ENCODE results near the gene C10orf67. TPM values are rescaled to one million over a fixed set of nuclear protein-coding genes. Genes with fewer than 3 reads are reported as not detected.

C10orf67 gene
- total RNA-seq, 1 experiment from 2014 or later = not detected

DNA sequence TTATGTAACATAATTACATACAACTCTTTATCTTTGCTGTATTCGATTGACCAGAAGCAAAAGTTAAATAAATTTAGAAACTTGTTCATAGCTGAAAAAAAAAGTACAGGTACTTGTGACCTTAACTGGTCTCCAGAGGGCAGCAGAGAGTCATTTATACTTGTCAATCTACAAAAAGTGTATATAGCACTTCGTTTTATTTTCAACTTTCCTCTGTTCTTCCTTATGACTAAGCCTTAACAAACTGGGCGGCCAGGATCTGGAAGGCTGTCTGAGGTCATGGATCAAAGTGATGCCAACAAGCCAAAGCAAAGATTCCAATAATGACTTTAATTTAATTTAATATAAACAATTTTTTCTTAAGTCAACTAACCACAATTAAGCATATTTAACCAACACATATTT is 29.8 kb downstream of the C10orf67 start:
- CTCF ChIA-PET = interaction anchor here (0.7 to 3.0 kb wide), 17 partner anchors 10 to 387 kb away, joined by 3 to 27 read pairs (median 4); no protein-coding TSS in a partner anchor
- intact Hi-C loops (cut with micrococcal nuclease) = loop anchor here (1.0 to 10.0 kb wide), 5 partner anchors 158 to 1200 kb away; no protein-coding TSS in a partner anchor
- H3K27ac ChIP-seq (ENCODE audit: low read depth, low read length) = no peak overlapping the region
- POLR2A ChIA-PET = no interaction called here
- BruUV-seq (replicated peaks) = no TSS peak
- RAD21 ChIA-PET (ENCODE audit: low non-redundant PET in 1 of 2, low total read pairs in 2 of 2, uncharacterized antibody in 2 of 2, unreplicated experiment in 2 of 2) = interaction anchor here in 1 of 2 experiments (0.6 kb wide), 1 partner anchor 157 kb away, joined by 4 read pairs; no protein-coding TSS in a partner anchor
- no peak overlapping the region for H3K4me3 ChIP-seq (replicated peaks in 1 of 2; ENCODE audit: low read depth in 1 of 2, low read length in 2 of 2)
- H3K9me3 ChIP-seq (ENCODE audit: control insufficient read depth in 1 of 2, insufficient read depth in 1 of 2, low read depth in 1 of 2, low read length in 2 of 2) = no peaks in the 10 kb centered on the region
- no peak overlapping the region for H2AFZ ChIP-seq (ENCODE audit: low read depth, low read length, poor library complexity, severe bottlenecking)
- no peaks in the 10 kb centered on the region for H4K20me1 ChIP-seq (ENCODE audit: insufficient read depth)
- H3K4me2 ChIP-seq (ENCODE audit: low read length) = no peak overlapping the region
- H3K9ac ChIP-seq (ENCODE audit: low read length) = no peak overlapping the region
- H3K9me2 ChIP-seq (ENCODE audit: insufficient read depth) = no peaks in the 10 kb centered on the region
- H3K79me2 ChIP-seq (ENCODE audit: insufficient read depth, low read length) = no peaks in the 10 kb centered on the region
- DNase-seq (ENCODE audit: low read depth, low spot score) (peak; percentile 57), ATAC-seq (peak; percentile 63; the same call in 1 of the 2 replicates)
- peaks cover 15% of the 10 kb centered on the region for H3K27me3 ChIP-seq (ENCODE audit: insufficient read depth, low read length)
- no peaks in the 10 kb centered on the region for H3K4me1 ChIP-seq (ENCODE audit: control insufficient read depth in 1 of 2, insufficient read depth in 2 of 2, low read length in 2 of 2)
- no peaks in the 10 kb centered on the region for H3K36me3 ChIP-seq (ENCODE audit: control insufficient read depth in 1 of 2, insufficient read depth in 2 of 2, low read length in 2 of 2)
- TF ChIP-seq YY1 (IDR thresholded peaks at IDR 0.05; ENCODE audit: extremely low read depth, insufficient replicate concordance, low read depth, low read length) (no peak), RAD21 (IDR thresholded peaks at IDR 0.05; ENCODE audit: low read depth) (peak; percentile 80), ELF1 (IDR thresholded peaks at IDR 0.05; ENCODE audit: borderline replicate concordance, low read depth) (no peak), POLR2AphosphoS5 (IDR thresholded peaks at IDR 0.05; ENCODE audit: low read depth, low read length) (no peak)
- TF ChIP-seq, protein P1, sequence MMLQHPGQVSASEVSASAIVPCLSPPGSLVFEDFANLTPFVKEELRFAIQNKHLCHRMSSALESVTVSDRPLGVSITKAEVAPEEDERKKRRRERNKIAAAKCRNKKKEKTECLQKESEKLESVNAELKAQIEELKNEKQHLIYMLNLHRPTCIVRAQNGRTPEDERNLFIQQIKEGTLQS (IDR thresholded peaks at IDR 0.05) = no peak
- TF ChIP-seq, protein P2, sequence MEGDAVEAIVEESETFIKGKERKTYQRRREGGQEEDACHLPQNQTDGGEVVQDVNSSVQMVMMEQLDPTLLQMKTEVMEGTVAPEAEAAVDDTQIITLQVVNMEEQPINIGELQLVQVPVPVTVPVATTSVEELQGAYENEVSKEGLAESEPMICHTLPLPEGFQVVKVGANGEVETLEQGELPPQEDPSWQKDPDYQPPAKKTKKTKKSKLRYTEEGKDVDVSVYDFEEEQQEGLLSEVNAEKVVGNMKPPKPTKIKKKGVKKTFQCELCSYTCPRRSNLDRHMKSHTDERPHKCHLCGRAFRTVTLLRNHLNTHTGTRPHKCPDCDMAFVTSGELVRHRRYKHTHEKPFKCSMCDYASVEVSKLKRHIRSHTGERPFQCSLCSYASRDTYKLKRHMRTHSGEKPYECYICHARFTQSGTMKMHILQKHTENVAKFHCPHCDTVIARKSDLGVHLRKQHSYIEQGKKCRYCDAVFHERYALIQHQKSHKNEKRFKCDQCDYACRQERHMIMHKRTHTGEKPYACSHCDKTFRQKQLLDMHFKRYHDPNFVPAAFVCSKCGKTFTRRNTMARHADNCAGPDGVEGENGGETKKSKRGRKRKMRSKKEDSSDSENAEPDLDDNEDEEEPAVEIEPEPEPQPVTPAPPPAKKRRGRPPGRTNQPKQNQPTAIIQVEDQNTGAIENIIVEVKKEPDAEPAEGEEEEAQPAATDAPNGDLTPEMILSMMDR (IDR thresholded peaks at IDR 0.05 in 2 of 3, conservative IDR thresholded peaks at IDR 0.05 in 1 of 3; ENCODE audit: borderline replicate concordance in 1 of 3, insufficient read depth in 1 of 3, low read depth in 2 of 3, low read length in 2 of 3) = peak; percentile 45 to 72 (median 66); a peak in 5 of 6 replicates

Data from HCT116 (cell line).